A549 treated with ZK216348 at 1 μM for 4 hours (cell line): ENCODE measurements around the gene NIPBL. TPM values are rescaled to one million over a fixed set of nuclear protein-coding genes. Genes with fewer than 3 reads are reported as not detected.

Experiments used
- total RNA-seq: library from RNA; stranded (reverse); fragments of 200-300 nt; extraction: Qiagen RNA extraction; gene quantifications from 5 replicates; pipeline ENCODE4 v1.2.3, GENCODE V29; 2022; ENCODE audit warnings: low read depth

NIPBL gene
- total RNA-seq: 11.8 to 25.9 TPM (median 16.6 TPM) in 5 replicates

DNA sequence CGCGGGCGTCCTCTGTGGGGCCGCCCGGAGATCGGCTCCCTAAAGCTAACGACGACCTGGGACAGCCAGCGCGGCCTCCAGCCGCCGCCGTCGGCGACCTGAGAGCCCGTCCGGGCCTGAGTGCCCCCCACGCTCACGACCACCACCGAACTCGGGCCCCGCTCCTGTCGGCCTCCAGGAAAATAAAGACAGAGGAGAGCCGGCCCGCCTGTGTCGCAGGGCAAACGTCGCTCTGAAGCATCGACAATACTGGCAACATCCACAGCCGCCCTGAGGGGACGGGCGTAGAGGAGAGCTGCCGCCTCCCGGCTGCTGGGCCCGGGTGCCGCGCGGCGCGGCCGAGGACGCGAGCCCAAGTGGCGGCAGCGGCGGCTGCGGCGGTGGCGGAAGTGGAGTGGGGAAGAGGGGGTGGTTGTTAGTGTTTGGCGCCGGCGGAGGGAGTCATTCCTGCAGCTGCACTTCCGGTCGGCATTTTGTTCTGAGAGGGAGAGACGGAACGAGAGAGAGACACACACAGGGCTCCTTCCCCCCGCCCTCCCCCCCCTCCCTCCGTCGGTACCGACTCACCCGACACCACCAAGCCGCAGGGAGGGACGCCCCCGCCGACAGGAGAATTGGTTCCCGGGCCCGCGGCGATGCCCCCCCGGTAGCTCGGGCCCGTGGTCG lies at the start of gene NIPBL:
NIPBL (plus strand) TSS at position 471 of the 666 bp plus-strand sequence. CDS start 76,928 bp downstream, outside the sequence.

